ENCODE results near the gene KCNJ9.

The KCNJ9 gene

DNA sequence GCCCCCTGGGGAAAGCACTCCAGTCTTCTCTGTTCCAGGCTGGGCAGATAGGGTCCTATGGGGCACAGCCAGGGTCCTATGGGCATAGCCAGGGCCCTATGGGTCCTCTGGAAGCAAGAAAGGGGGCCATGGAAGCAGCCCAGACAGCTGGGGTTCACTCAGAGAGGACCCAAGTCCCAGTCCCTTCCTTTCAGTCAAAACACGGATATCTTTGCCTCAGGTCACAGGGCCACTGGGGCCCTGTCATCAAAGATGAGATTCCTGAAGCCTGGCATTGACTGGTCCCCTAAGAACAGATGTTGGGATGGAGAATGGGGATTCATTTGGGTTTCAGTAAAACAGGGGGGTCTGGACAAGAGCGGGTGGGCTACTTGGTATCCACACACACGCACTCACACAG is 8.5 kb downstream of the KCNJ9 start:
- no peak for FAIRE-seq

DNA sequence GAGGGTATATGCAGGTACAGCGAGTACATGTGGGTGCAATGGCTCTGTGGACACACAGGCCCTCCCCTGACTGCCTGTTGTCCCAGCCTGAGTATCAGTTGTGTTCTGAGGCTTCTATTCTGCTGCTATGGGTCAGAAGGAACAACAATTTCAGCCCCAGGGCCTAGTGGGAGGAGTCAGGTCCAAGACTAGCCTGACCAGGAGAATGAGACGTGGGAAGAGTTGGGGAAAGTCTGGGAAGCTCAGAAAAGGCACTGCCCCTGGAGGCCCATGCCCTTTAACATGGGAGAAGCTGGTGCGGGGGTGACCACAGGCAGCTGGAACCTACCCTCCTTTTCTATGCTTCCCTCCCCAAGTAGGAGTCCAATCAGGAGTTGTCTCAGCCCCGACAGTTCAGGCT is 9.4 kb downstream of the KCNJ9 start:
- no peak for FAIRE-seq

DNA sequence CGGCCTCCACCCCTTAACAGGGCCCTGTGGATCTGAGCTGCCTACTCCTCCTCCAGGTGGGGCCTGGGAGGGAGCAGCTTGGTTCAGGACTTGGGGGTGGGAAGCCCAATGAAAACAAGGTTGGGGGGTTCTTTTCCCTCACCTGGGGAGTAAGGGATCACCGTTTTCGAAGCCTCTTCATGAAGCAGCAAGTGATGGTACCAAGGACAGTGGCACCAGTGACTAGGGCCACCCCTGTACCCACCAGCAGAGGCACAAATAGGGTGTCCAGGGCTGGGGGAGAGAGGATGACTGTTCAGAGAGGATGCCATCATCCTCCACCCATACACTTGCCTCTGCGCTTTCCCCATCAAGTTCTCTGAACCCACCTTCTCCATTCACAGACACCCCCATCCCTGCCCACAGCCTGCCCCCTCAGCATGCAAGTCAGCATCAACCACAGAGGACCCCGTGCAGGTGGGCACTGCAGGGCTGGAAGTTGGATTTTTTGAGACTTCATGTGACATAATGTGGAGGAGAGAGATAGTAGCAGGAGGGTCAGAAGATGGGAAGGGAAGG is 10.4 kb downstream of the KCNJ9 start:
- FAIRE-seq = no peak

DNA sequence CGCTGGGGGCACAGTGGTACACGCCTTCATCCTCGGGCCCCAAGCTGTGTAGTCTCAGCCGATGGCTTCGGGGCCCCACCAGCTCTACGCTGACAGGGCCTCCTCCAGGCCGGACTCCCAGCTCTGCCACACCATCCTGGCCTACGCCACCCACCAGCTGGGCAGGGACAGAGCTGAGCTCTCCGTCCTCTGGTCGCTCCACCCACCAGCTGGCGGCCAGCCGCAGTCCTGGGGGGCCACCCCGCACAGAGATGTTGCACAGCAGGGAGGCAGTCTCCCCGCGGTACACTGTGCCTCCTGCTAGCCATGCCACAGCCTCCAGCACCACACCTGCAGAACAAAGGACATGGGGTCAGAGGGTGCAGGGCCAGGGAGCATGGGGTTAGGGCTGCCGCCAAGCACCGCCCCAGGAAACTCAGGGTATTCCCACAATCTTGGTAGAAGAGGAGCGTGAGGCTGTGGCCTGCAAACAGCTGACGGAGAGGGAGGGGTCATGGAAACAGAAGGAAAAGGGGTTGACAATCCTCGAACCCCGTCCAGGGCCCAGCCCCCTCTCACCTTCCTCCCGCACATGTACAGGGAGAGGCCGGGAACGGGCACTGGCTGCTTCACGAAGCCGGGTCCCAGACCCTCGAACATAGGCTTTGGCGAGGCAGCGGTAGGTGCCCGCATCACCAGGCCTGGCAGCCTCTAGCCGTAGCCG is 11.2 kb downstream of the KCNJ9 start:
- FAIRE-seq = no peak

DNA sequence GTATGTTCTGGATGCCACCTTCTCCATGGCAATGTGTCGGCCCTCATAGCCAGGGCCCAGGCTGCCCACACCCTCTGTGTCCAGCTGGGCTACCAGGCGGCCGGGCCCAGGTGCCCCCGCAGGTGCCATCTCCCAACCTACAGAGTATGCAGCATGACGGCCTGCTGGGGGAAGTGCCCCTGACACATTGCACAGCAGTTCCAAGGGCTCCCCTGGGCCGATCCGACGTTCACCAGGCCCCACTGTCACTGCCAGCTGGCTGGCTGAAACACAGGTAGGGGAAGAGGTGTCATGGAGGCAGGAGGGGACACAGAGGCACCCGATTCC is 11.7 kb downstream of the KCNJ9 start:
- FAIRE-seq = no peak

DNA sequence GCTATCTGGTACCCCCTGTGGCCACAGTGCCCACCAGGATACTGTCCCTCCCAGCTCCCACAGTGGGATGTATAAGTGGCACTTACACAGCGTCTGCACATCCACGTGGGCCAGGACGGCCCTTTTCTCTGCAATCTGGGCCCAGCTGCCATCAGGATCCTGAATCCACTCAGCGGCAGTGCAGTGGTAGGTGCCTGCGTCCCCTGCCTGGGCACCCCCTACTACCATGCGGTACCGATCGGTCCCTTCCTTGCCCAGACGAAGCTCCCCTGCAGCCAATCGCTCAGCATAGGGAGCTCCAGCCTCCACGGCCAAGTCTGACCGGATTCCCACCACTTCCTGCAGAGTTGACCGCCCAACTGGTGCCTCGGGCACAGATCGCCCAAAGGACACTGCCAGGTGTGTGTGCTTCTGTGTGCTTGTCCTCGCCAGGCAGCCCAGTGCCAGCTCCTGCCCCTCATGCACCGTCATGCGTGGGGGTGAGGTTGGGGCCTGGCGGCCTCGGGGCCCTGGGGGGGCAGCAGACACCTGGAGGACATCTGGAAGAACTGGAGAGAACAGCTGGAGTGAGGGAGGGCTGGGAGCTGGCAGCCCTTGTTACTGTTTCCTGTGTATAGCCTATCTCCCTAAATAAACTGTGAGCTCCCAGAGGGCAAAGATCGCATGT is 12.4 kb downstream of the KCNJ9 start:
- no peak for FAIRE-seq

DNA sequence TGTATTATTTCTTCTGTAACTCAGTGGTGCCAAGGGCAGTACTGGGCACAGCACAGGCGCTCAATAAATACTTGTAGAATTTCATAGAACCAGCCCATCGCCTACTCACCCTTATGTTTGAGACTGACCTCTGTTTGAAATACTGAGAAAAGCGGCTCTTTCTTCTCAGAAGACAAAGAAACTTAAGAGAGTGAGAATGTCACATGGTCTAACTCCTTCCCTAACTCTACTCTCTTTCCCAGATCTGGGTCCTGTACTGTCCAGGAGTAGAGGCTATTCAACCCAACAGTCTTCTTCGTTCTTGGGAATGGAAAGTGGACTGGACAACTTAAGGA is 12.9 kb downstream of the KCNJ9 start:
- no peak for FAIRE-seq

DNA sequence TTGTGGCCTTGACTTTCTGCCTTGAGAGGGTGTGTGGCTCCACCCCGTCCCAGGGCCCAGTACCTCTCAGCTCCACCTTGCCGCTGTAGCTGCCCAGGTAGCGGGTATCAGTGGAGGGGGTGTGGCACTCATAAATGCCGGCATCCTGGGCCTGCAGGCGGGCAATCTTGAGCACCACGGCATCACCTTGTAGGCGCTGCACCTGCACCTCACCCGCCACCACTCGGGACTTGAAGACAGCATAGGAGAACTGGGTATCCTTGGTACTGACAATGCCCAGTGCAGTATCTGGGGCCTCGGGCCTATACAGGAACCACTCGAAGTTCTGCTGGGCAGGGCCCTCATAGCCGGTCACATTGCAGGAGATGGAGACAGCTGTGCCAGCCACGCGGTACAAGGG is 13.5 kb downstream of the KCNJ9 start:
- FAIRE-seq = no peak

DNA sequence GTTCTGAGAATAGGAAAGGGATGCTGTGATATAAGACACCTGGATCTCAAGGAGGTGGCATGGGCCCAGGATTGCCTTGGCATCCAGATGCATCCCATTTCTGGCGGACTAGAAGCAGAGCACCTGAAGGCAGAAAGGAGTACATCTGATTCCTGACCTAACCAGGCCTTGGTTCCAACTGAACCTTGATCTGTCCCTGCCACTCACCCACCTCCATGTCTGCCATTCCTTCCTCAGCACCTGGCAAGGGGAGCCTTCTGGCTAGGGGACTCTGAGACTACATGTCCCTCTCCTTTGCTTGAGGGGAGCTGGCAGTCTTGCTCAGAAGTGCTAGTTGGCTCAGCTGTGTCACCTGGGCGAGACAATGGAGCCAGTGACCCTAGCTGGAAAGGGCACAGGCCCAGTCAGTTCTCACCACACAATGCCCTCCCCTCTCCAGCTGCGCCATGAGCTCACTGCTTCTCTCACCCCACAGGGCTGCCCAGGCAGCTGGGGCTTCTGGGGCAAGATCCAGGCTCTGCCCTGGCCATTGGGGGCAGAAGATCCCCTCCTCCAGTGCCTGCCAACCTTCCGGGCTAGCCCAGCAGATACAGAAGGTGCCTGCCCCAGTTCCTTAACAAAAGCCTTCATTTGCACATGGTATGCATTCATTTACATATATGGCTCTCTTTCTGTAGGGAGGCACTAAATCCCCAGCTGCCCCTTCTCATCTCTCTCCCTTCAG is 14.2 kb downstream of the KCNJ9 start:
- no peak for FAIRE-seq

DNA sequence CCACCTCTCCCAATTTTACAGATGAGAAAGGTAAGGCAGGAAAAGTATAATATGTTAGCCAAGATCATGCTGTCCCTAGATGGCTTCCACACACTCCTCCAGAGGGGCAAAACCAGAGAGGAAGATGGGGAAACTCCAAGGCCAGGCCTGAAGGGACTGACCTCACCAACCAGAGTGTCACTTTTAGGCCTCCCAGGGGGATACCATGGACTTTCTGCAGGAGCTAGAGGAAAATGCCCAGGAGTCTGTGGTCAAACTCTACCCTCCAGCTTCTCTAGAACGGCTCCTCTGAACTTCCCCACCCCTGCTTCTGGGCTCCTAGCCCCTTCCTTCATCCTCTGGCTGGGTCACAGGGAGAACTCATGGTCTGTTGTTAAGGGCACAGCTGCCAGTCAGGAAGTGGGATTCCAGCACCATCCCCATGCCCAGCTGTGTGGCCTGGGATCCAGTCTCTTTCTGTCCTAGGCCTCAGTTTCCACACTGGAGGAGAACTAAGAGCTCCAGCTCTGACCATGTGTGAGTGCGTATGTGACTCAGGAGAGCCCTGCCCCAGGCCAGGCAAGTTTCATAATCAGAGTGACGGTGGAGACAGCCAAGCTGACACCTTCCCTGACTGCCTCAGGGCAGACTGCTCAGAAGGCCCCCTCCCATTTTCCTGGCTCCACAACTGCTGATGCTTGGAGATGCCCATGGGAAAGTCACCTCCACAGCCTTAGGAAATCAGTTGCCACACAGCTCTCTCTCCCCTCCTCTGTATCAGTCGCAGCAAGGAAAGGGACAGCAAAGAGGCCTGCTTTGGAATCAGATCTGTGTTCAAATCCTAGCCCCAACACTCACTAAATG is 15.2 kb downstream of the KCNJ9 start:
- no peak for FAIRE-seq

DNA sequence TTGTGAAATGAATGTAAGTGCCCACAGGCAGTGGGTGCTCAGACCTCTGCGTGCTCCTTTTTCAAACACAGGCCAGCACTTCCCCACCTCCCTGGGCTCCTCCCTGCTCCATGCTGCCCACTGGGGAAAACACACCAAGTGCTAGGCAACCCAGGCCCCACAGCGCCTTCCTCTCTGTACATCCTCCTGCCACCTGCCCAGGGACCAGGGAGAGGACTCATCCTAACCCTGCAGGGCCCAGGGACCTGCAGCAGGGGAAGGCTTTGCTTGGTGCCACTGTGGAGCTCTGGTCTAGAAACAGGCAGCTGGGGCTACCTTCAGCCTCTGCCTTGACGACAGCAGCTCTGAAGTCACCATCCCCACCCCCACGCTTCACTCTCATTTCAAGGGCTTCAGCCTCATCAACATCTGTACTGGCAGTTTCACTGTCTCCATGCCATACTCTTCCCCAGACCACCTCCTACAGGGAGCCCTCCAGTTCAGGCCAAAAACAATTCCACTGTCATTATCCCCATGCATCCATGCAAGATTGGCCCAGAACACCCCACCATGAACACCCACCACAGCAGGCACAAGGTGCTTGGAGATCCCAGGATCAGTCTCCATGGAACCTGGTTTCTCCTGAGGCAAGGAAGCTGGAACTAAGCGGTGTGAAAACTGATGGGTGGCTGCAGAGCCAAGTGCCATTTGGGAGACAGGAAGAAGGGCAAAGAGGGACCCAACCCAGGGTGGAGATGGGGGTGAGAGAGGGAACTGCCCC is 16.0 kb downstream of the KCNJ9 start:
- FAIRE-seq = no peak

DNA sequence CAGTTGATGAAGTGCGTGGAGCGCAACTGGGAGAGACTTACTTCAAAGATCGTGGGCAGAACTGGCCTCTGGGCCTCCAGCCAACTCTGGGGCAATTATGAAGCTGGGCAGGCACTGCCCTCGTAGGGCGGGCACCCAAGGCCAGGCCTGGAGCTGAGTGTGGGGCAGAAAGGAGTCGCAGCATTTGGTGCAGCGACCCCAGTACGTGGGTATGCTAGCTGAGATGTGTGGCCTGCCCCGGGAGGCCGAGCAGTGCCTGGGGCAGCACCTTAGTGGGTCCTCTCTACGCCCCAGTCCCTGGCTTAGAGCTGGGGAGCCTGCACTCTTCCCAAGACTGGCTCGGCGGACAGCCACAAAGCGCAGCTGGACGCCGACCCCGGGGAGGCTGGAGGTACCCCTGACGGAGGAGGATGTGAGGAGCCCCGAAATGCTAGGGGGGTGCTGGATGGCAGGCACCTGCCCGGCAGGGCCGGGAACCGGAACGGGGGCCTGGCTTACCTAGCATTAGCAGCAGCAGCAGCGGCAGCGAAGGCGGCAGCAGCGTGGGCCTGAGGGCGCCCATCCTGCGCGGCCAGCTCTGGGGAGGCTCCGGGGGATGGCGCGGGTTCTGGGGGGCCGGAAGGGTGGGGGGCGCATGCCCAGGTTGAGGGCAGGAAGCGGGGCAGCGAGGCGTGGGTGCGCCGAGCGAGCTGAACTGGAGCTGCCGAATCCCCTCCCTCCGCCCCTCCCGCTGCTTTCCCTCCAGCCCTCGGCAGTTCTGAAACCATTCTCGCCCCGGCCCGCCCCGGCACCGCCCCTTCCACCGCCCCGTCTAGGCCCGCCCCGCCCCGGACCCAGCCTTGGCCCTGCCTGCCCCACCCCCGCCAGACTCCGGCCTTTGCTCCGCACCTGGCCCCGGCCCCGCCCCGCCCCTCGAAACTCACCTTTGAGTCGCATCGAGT is 16.8 kb downstream of the KCNJ9 start, which contains the start of gene IGSF8:
Gene IGSF8, minus strand, starts transcription at position 709 of the 941 bp plus-strand sequence. Its CDS starts 147 bp downstream, at position 562.
- FAIRE-seq = no peak

DNA sequence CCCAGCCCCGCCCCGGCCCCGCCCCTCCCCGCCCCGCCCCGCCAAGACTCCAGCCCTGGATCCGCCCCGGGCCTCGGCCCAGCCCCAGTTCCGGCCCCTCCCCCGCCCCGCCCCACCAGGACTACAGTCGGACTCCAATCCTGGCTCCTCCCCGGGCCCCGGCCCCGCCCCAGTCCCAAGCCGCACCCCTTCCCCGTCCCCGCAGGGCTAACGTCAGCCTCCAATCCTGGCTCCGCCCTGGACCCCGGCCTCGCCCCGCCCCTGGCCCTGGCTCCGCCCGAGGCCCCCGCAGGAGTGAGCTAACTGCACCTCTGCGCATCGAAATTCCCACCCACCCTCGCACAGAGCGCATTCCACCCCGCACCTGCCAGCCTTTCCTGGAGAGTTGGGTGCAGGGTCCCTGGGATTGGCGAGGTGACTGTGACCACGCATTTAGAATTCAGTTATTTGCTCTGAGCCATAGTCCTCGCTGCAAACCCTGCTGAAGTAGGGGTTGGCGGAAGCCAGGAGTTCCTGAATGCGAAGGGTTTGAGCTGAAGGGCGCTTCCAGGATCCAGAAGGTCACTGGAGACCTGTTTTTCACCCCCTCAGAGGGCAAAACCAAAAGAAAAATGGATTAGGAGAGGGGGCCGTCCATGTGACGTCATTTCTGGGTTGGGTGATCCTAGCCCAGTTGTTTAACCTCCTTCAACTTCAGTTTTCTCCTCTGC is 17.7 kb downstream of the KCNJ9 start:
- no peak for FAIRE-seq

DNA sequence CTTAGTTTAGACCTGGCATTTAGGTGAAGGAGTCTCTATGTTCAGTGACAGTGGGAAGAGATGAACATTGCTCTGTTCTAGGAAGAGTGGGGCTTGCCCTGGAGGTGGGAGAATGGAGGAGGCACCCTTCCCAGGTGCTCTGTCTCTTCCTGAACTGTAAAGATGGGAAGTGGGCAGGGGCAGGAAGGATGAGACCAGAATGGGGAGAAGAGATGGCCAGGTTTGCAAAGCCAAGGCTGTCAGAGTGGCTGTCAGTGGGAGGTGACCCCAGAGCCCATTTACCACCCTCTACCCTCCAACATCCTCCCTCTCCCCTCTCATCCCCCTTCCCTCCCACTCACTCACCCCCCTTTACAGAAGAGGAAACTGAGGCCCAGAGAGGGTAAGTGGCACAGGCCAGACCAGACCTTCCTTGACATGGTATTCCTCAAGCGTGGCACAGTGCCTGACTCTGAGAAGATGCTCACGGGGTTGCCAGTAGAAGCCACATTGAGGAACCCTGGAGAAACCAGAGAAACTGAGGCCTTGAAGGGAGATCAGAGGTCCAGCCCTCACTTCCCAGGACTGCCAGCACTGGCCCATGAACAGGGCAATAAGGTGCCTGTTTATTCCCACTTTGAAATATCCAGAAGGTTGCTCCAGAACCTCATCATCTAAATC is 18.5 kb downstream of the KCNJ9 start:
- no peak for FAIRE-seq

DNA sequence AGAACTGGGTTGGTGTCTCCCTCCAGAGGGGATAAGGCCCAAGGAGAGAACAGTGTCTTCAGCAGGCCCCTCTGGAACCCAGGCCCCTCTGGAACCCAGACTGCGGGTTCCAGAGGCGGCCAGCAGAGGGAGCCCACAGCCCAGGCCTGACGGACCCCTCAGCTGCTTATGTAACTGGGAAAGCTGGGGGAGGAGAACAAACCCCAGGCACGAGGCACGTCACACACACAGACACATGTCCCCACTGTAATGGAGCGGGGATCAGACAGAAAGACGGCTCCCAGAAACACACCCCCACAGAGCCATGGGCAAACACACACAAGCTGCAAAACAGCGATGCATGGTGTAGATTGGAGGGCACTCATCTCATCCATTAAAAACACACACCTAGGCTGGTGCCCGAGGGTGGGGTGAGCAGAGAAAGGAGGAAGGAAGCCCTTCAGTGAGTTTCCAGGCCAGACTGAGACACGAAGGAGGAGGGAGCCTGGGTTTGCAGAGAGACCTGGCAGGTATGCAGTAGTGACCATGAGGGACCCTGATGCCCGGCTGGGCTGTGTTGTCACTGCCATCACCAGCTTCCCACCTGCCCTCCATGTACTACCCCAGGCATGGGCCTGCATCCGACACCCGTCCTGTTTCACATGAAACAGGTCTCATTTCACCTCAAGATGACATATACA is 19.8 kb downstream of the KCNJ9 start:
- FAIRE-seq = no peak

DNA sequence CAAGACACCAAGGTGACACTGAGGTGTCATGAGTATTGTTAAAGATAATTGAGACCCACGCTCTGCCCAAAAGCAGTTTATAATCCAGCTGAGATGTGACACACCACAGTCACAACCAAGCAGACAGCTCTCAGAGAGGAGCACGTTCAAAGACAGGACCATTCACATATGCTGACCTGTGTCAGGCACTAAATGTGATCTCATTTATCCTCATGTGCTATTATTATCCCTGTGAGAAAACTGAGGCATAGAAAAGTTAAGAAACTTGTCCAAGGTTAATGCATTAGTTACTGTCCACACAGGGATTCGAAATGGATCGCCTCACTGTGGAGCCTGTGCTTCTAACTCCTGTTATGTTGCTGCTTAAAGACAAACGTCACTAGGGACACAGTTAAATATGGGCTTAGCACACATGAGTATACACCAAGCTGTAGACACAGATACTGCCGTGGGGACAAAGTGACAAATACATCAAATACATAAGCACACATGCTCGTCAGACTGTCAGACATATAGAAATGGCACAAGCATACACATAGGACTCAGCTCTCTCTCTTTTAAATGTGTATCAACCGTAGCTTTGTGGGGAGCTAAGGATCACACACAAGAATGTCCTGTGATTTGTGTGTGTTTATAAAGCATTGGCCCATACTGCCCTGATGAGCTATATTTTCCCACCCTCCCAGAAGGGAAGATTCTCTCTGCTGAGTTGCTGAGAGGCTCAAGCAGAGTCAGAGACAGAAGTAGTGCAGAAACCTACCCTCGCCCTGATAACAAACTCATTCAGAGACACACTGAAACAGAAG is 20.6 kb downstream of the KCNJ9 start:
- no peak for FAIRE-seq

DNA sequence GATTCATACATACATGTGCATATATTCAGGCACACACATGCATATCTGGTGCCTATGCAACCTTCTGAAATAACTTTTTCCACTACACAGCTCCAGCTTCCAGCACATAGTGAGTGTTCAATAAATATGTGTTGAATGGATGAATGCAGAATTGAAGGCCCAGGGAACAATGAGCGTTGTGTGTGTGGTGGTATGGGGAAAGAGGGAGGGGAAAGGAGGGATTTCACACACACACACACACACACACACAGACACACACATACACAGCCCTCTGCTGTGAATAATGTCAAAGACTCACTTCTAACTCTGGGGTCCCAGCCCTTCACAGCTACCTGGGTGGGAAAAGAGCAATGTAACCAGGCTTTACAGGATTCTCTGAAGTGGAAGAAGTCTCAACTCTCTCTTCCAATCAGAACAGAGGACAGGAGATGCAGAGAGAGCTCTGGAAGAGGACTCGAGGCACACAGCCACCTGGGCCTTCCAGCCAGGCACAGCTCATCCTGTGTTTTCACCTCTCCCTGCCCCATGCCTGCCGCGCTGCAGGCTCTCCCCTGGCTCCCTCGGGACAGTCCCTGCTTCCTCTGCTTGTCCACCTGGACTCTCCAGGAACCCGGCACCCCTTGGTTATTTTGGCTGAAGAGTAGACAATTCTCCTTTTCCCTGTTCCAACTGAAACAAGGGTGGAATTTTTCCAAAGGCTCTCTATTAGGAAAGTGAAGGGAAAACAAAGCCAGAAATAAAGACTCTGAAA is 22.5 kb downstream of the KCNJ9 start:
- no peak for FAIRE-seq

DNA sequence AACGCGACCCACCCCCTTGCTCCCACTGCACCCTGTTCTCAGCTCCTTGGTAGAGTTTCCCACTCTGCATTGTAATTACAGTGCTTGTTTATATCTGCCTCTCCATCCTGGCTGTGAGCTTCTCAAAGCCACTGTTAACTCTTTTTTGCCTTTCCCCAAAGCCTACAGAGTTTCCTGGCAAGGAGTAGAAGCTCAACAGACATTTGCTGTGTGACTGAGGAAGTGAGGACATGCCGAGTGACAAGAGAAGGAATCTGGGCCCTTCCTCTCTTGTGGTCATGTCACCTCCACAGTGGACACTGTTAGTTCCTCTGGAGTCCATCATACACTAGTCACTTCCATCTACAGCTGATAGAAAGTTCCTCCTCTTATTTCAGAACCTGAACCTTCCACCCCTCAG is 23.1 kb downstream of the KCNJ9 start:
- FAIRE-seq = no peak
